ENCODE measurements around the gene TMEM258. TPM values are rescaled to one million over a fixed set of nuclear protein-coding genes. Genes with fewer than 3 reads are reported as not detected.

Gene TMEM258
- total and polyA plus RNA-seq, 2 donors (not counting 3 experiments of a cell fraction or from before 2014, with no cell fraction given): 140 to 534 TPM

DNA sequence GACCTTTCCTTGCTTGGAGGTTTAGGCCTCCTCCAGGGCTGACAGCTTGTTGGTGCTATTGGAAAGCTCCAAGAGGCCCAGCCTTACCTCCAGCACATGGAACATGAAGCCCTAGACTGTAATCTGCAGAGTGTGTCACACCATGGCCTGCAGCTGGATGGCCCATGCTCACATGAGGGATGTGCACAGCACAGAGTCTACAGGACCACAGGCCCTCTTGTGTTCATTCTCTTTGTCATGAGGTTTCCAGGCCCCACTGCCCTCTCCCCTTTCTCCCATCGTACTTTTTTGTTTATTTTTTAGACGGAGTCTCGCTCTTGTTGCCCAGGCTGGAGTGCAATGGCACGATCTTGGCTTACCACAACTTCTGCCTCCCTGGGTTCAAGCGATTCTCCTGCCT, 14.4 kb upstream of the TMEM258 start:
- H3K79me2 ChIP-seq (ENCODE audit: control insufficient read depth, insufficient read depth, low read length): no peaks in the 10 kb centered on the region
- DNase-seq (ENCODE audit: low read depth, low spot score) (no peak), FAIRE-seq (no peak)
- H3K36me3 ChIP-seq (ENCODE audit: control insufficient read depth in 2 of 2, extremely low read depth in 1 of 2, insufficient read depth in 2 of 2, low read length in 2 of 2): peaks cover 24 to 40% of the 10 kb centered on the region in 2 experiments
- CTCF ChIA-PET: interaction anchor here (1.5 to 2.0 kb wide), 3 partner anchors 9 to 301 kb away, joined by 4 to 18 read pairs (median 9); no protein-coding TSS in a partner anchor
- no peaks in the 10 kb centered on the region for H3K27me3 ChIP-seq (ENCODE audit: control insufficient read depth in 2 of 2, insufficient read depth in 2 of 2, low read length in 2 of 2)
- H4K20me1 ChIP-seq (replicated peaks; ENCODE audit: control insufficient read depth, extremely low read depth, insufficient read depth, low read length): no peaks in the 10 kb centered on the region
- no peak for TF ChIP-seq POLR2AphosphoS5 (IDR thresholded peaks at IDR 0.05; ENCODE audit: insufficient read depth, low read depth, low read length)
- TF ChIP-seq JUN (IDR thresholded peaks at IDR 0.05; ENCODE audit: borderline replicate concordance, insufficient read depth, insufficient read length, low read depth): no peak
- TF ChIP-seq POLR2A (IDR thresholded peaks at IDR 0.05; ENCODE audit: low read depth, low read length): no peak
- no peak for TF ChIP-seq MYC (IDR thresholded peaks at IDR 0.05; ENCODE audit: low read depth, low read length)
- TF ChIP-seq MAX (IDR thresholded peaks at IDR 0.05; ENCODE audit: insufficient read depth, insufficient read length): no peak
- no peak for TF ChIP-seq GATA2 (IDR thresholded peaks at IDR 0.05; ENCODE audit: insufficient read depth, insufficient read length, low read depth, low read length)
- TF ChIP-seq EZH2 (IDR thresholded peaks at IDR 0.05; ENCODE audit: borderline replicate concordance, low read depth, low read length, severe bottlenecking): no peak
- POLR2A ChIA-PET: no interaction called here
- no peaks in the 10 kb centered on the region for H3K9me1 ChIP-seq (replicated peaks; ENCODE audit: control insufficient read depth, extremely low read depth, insufficient read depth, low read length)
- no peak overlapping the region for H2AFZ ChIP-seq (ENCODE audit: low read depth, low read length)
- no peak overlapping the region for H3K4me3 ChIP-seq (replicated peaks in 1 of 3; ENCODE audit: insufficient read depth in 1 of 3, low read depth in 1 of 3, low read length in 3 of 3)
- BruUV-seq (replicated peaks): no TSS peak
- intact Hi-C loops (cut with micrococcal nuclease) (no loop called here), dilution Hi-C loops (cut with MboI; ENCODE audit: extremely low pct_ligation_motif_present, low sequenced_read_pairs) (no loop called here)
- H3K9me3 ChIP-seq (replicated peaks; ENCODE audit: control insufficient read depth, insufficient read depth, low read length): no peaks in the 10 kb centered on the region
- H3K27ac ChIP-seq (ENCODE audit: insufficient read depth, low read depth, low read length): no peak overlapping the region
- H3K4me2 ChIP-seq (ENCODE audit: insufficient read depth, low read length): no peak overlapping the region
- H3K9ac ChIP-seq (replicated peaks; ENCODE audit: extremely low read depth, insufficient read depth, low read length): no peak overlapping the region
- peaks cover 9% of the 10 kb centered on the region for H3K4me1 ChIP-seq (ENCODE audit: control insufficient read depth, extremely low read depth, insufficient read depth, low read length)

DNA sequence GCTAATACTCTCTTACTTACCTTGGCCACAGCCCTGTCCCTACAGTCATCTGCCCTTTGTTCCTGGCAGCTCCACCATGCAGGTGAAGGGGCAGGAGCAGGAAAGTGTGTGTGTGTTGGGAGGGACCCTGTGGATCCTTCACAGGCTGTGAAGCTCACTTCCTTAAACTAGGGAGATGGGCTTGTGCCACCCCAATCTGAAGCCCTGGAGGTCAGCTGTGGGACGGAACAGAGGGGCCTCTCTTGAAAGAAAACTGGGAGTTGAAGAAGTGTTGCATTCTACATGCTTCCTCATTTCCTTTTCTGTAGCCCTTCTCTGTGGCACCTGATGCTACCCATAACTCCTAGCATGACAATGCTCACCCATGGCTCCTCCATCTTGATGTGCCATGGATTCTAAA, 12.7 kb upstream of the TMEM258 start:
- peaks cover 23 to 36% of the 10 kb centered on the region in 2 experiments for H3K36me3 ChIP-seq (ENCODE audit: control insufficient read depth in 2 of 2, extremely low read depth in 1 of 2, insufficient read depth in 2 of 2, low read length in 2 of 2)
- H3K4me3 ChIP-seq (replicated peaks in 1 of 3; ENCODE audit: insufficient read depth in 1 of 3, low read depth in 1 of 3, low read length in 3 of 3): no peak overlapping the region
- DNase-seq (ENCODE audit: low read depth, low spot score): no peak
- no peaks in the 10 kb centered on the region for H3K79me2 ChIP-seq (ENCODE audit: control insufficient read depth, insufficient read depth, low read length)
- no peaks in the 10 kb centered on the region for H4K20me1 ChIP-seq (replicated peaks; ENCODE audit: control insufficient read depth, extremely low read depth, insufficient read depth, low read length)
- H3K9me1 ChIP-seq (replicated peaks; ENCODE audit: control insufficient read depth, extremely low read depth, insufficient read depth, low read length): no peaks in the 10 kb centered on the region
- dilution Hi-C loops (cut with MboI; ENCODE audit: extremely low pct_ligation_motif_present, low sequenced_read_pairs) (no loop called here), intact Hi-C loops (cut with micrococcal nuclease) (no loop called here)
- peaks cover 9% of the 10 kb centered on the region for H3K4me1 ChIP-seq (ENCODE audit: control insufficient read depth, extremely low read depth, insufficient read depth, low read length)
- FAIRE-seq: no peak
- no peak overlapping the region for H3K9ac ChIP-seq (replicated peaks; ENCODE audit: extremely low read depth, insufficient read depth, low read length)
- no peak overlapping the region for H2AFZ ChIP-seq (ENCODE audit: low read depth, low read length)
- no peaks in the 10 kb centered on the region for H3K27me3 ChIP-seq (ENCODE audit: control insufficient read depth in 2 of 2, insufficient read depth in 2 of 2, low read length in 2 of 2)
- CTCF ChIA-PET: interaction anchor here (1.4 to 2.0 kb wide), 3 partner anchors 8 to 303 kb away, joined by 3 to 18 read pairs (median 5); no protein-coding TSS in a partner anchor
- POLR2A ChIA-PET: no interaction called here
- BruUV-seq (replicated peaks): no TSS peak
- H3K9me3 ChIP-seq (replicated peaks; ENCODE audit: control insufficient read depth, insufficient read depth, low read length): no peaks in the 10 kb centered on the region
- H3K27ac ChIP-seq (ENCODE audit: insufficient read depth, low read depth, low read length): peak overlapping the region; percentile 13
- H3K4me2 ChIP-seq (ENCODE audit: insufficient read depth, low read length): no peak overlapping the region
- no peak for TF ChIP-seq GATA2 (IDR thresholded peaks at IDR 0.05; ENCODE audit: insufficient read depth, insufficient read length, low read depth, low read length)
- no peak for TF ChIP-seq EZH2 (IDR thresholded peaks at IDR 0.05; ENCODE audit: borderline replicate concordance, low read depth, low read length, severe bottlenecking)
- TF ChIP-seq MYC (IDR thresholded peaks at IDR 0.05; ENCODE audit: low read depth, low read length): no peak
- no peak for TF ChIP-seq JUN (IDR thresholded peaks at IDR 0.05; ENCODE audit: borderline replicate concordance, insufficient read depth, insufficient read length, low read depth)
- no peak for TF ChIP-seq POLR2AphosphoS5 (IDR thresholded peaks at IDR 0.05; ENCODE audit: insufficient read depth, low read depth, low read length)
- no peak for TF ChIP-seq POLR2A (IDR thresholded peaks at IDR 0.05; ENCODE audit: low read depth, low read length)
- no peak for TF ChIP-seq FOS (IDR thresholded peaks at IDR 0.05; ENCODE audit: borderline replicate concordance, insufficient read depth, low read length)
- TF ChIP-seq CTCF (IDR thresholded peaks at IDR 0.05; ENCODE audit: extremely low read depth in 1 of 2, insufficient read depth in 1 of 2, low read depth in 1 of 2, low read length in 2 of 2): no peak
- TF ChIP-seq MAX (IDR thresholded peaks at IDR 0.05; ENCODE audit: insufficient read depth, insufficient read length): no peak
